Activated CD4-positive, alpha-beta memory T cell treated with anti-CD3 and anti-CD28 coated beads, Interleukin-2, amount 10 ng/mL, durations not matched to agents 7 days and 5 days (primary cell): ENCODE data around the gene MRNIP. TPM values are rescaled to one million over a fixed set of nuclear protein-coding genes. Genes with fewer than 3 reads are reported as not detected.
"Not testable (repeated sequence)": the region's sequence is repeated elsewhere in the genome, so short reads cannot be mapped to it uniquely, and the experiment has no call there.

Source experiments
- CTCF ChIA-PET: fragments of 350-600 bp; sonication (Branson Sonifier 250); formaldehyde crosslinking; loops from one replicate; lab custom pipeline; 2021; ENCODE audit warnings: antibody characterized with exemption, inconsistent platforms; lab: Charles Lee
- POLR2A ChIA-PET: fragments of 350-600 bp; sonication (Branson Sonifier 250); formaldehyde crosslinking; loops from one replicate; lab custom pipeline; 2021; ENCODE audit warnings: antibody characterized with exemption; lab: Charles Lee
- DNase-seq: peaks from one replicate; pipeline ENCODE4 v3.0.0-alpha.2; 2020
- H3K27ac Mint-ChIP-seq: one replicate; pipeline ENCODE4 v1.8.0; 2021; ENCODE audit warnings: mild to moderate bottlenecking, mixed read lengths
- H3K27me3 Mint-ChIP-seq: one replicate; pipeline ENCODE4 v1.8.0; 2021; ENCODE audit warnings: mixed read lengths
- H3K36me3 Mint-ChIP-seq: one replicate; pipeline ENCODE4 v1.8.0; 2021; ENCODE audit warnings: low read depth, mixed read lengths
- H3K4me1 Mint-ChIP-seq: one replicate; pipeline ENCODE4 v1.8.0; 2021; ENCODE audit warnings: mixed read lengths
- H3K4me3 Mint-ChIP-seq: one replicate; pipeline ENCODE4 v1.8.0; 2021; ENCODE audit warnings: mild to moderate bottlenecking, mixed read lengths
- H3K9me3 Mint-ChIP-seq: one replicate; pipeline ENCODE4 v1.8.0; 2021; ENCODE audit warnings: mixed read lengths
- total RNA-seq, 2 experiments: library from RNA; stranded (reverse); gene quantifications; one replicate each; pipeline ENCODE4 v1.2.3, GENCODE V29; 2021

Gene MRNIP
- total RNA-seq, 2 experiments from 2014 or later, result 17.0 to 19.5 TPM

GRCh38 chr5:179839328-179840256 lies 19.0 kb downstream of the MRNIP start:
- Mint-ChIP-seq H3K4me3 (no peak overlapping the region), H3K27ac (no peak overlapping the region), H3K27me3 (no peaks in the 10 kb centered on the region), H3K9me3 (no peaks in the 10 kb centered on the region), H3K4me1 (peaks cover 22% of the 10 kb centered on the region), H3K36me3 (peaks cover 36% of the 10 kb centered on the region)
- ChIA-PET POLR2A (no interaction called here), CTCF (interaction anchor here (0.5 kb wide), 1 partner anchor 116 kb away, joined by 3 read pairs; no protein-coding TSS in a partner anchor)
- no peak for DNase-seq

DNA sequence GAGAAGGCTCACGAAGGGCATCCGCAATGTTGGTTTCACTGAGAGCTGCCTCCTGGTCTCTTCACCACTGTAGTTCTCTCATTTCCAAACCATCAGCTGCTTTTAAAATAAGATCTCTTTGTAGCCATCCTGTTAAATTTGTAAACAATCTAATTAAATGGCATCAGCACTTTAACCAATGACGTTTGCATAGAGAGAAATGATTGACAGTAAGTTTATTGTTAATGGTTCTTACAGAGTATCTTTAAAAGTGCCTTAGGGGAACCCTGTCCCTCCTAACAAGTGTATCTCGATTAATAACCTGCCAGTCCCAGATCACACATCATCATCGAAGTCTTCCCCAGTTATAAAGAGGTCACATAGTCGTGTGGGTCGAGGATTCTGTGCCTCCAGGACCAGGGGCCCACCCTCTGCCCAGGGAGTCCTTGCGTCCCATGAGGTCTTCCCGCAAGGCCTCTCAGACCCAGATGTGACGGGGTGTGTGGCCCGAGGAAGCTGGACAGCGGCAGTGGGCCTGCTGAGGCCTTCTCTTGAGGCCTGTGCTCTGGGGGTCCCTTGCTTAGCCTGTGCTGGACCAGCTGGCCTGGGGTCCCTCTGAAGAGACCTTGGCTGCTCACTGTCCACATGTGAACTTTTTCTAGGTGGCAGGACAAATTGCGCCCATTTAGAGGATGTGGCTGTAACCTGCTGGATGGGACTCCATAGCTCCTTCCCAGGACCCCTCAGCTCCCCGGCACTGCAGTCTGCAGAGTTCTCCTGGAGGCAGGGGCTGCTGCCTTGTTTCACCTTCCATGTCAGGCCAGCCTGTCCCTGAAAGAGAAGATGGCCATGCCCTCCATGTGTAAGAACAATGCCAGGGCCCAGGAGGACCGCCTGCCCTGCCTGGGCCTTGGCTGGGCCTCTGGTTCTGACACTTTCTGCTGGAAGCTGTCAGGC lies 21.3 kb downstream of the MRNIP start:
- ChIA-PET CTCF (interaction anchor here (1.4 kb wide), 1 partner anchor 35 kb away, joined by 4 read pairs; no protein-coding TSS in a partner anchor), POLR2A (interaction anchor here (0.8 to 2.5 kb wide), 8 partner anchors 9 to 137 kb away, joined by 3 to 21 read pairs (median 5); partner anchors contain the start of gene SQSTM1)
- H3K27ac Mint-ChIP-seq, result peak overlapping the region; percentile 85
- H3K36me3 Mint-ChIP-seq, result peaks cover 53% of the 10 kb centered on the region
- peak overlapping the region; percentile 26 for H3K4me3 Mint-ChIP-seq
- DNase-seq, result no peak
- H3K9me3 Mint-ChIP-seq, result no peaks in the 10 kb centered on the region
- H3K4me1 Mint-ChIP-seq, result peaks cover 26% of the 10 kb centered on the region
- no peaks in the 10 kb centered on the region for H3K27me3 Mint-ChIP-seq

DNA sequence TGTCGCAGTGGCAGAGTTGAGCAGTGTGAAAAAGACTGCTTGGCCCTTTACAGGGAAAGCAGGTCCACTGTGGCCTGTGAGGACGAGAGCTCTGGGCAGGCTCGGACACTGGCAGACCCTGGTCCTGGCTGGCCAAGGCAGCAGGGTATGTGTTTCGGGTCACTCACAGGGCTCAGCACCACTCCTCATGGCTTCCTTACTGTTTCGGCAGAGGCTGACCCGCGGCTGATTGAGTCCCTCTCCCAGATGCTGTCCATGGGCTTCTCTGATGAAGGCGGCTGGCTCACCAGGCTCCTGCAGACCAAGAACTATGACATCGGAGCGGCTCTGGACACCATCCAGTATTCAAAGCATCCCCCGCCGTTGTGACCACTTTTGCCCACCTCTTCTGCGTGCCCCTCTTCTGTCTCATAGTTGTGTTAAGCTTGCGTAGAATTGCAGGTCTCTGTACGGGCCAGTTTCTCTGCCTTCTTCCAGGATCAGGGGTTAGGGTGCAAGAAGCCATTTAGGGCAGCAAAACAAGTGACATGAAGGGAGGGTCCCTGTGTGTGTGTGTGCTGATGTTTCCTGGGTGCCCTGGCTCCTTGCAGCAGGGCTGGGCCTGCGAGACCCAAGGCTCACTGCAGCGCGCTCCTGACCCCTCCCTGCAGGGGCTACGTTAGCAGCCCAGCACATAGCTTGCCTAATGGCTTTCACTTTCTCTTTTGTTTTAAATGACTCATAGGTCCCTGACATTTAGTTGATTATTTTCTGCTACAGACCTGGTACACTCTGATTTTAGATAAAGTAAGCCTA lies 22.2 kb downstream of the MRNIP start:
- CTCF ChIA-PET, result interaction anchor here (0.6 to 1.4 kb wide), 2 partner anchors 35 to 94 kb away, joined by 3 to 4 read pairs; no protein-coding TSS in a partner anchor
- POLR2A ChIA-PET, result interaction anchor here (0.8 to 2.5 kb wide), 8 partner anchors 8 to 136 kb away, joined by 3 to 21 read pairs (median 5); partner anchors contain the start of gene SQSTM1
- Mint-ChIP-seq H3K9me3 (no peaks in the 10 kb centered on the region), H3K4me3 (peak overlapping the region; percentile 26), H3K36me3 (peaks cover 55% of the 10 kb centered on the region), H3K27me3 (no peaks in the 10 kb centered on the region), H3K4me1 (peaks cover 26% of the 10 kb centered on the region), H3K27ac (peak overlapping the region; percentile 85)
- DNase-seq, result peak; percentile 70

DNA sequence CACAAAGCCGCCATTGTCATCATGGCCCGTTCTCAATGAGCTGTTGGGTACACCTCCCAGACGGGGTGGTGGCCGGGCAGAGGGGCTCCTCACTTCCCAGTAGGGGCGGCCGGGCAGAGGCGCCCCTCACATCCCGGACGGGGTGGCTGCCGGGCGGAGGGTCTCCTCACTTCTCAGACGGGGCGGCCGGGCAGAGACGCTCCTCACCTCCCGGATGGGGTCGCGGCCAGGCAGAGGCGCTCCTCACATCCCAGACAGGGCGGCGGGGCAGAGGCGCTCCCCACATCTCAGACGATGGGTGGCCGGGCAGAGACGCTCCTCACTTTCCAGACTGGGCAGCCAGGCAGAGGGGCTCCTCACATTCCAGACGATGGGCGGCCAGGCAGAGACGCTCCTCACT lies 23.7 kb downstream of the MRNIP start:
- H3K27me3 Mint-ChIP-seq, POLR2A ChIA-PET, H3K27ac Mint-ChIP-seq, H3K4me3 Mint-ChIP-seq, CTCF ChIA-PET, DNase-seq, H3K9me3 Mint-ChIP-seq: not testable (repeated sequence)
- peaks cover 26% of the 10 kb centered on the region for H3K4me1 Mint-ChIP-seq
- H3K36me3 Mint-ChIP-seq, result peaks cover 60% of the 10 kb centered on the region

DNA sequence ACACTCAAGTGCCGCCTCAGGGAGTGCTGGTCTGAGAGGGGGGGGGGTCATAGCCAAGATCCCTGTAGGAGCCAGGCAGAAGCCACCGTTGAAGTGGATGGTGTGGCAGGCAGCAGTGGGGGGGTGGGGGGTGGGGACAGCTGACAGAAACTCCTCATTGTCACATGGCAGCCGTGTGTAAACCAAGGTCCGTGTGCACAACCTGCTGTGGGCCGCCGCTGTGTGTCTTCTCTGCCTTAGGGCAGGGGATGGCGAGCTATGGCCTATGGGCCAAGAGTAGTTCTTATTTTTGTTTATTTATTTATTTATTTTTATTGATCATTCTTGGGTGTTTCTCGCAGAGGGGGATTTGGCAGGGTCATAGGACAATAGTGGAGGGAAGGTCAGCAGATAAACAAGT lies 24.5 kb downstream of the MRNIP start:
- DNase-seq, result no peak
- Mint-ChIP-seq H3K27ac (no peak overlapping the region), H3K9me3 (no peaks in the 10 kb centered on the region), H3K4me3 (no peak overlapping the region), H3K4me1 (peaks cover 26% of the 10 kb centered on the region), H3K36me3 (peaks cover 67% of the 10 kb centered on the region), H3K27me3 (no peaks in the 10 kb centered on the region)
- CTCF ChIA-PET, result no interaction called here
- POLR2A ChIA-PET, result no interaction called here

DNA sequence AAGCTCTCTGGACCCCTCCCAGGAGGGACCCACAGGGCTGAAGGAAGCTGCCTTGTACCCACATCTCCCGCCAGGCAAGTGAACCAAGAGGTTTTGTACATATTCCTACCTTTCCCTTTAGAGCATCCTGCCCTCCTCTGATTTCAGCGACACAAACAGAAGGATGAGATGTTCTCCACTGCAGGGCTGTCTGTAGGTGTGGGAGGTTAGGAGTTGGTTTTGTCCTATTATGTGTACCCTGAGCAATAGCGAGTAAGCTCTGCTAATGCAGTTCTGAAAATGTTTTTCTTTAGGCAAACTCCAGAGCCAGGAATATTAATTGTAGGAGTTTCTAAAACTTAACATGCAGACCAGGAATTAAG lies 24.9 kb downstream of the MRNIP start:
- ChIA-PET POLR2A (no interaction called here), CTCF (no interaction called here)
- peaks cover 26% of the 10 kb centered on the region for H3K4me1 Mint-ChIP-seq
- no peaks in the 10 kb centered on the region for H3K27me3 Mint-ChIP-seq
- DNase-seq, result no peak
- no peak overlapping the region for H3K4me3 Mint-ChIP-seq
- H3K9me3 Mint-ChIP-seq, result no peaks in the 10 kb centered on the region
- no peak overlapping the region for H3K27ac Mint-ChIP-seq
- H3K36me3 Mint-ChIP-seq, result peaks cover 70% of the 10 kb centered on the region

DNA sequence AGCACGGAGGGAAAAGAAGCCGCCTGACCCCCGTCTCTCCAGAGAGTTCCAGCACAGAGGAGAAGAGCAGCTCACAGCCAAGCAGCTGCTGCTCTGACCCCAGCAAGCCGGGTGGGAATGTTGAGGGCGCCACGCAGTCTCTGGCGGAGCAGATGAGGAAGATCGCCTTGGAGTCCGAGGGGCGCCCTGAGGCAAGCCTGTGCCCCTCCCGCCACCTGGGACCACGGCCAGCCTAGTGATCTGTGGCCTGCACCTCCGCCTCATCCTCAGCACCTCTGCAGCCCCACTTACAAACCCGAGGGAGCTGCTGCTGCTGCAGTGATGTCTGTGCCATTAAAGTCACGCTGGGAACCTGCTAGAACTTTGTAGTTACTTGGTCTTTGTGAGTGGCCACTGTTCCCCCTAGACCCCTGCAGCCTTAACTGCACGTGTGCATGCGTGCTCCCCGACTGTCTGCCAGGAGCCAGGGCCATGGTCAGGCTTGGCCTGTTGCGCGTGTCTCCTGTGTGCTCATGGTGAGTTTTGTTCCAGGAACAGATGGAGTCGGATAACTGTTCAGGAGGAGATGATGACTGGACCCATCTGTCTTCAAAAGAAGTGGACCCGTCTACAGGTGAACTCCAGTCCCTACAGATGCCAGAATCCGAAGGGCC lies 25.4 kb downstream of the MRNIP start:
- ChIA-PET CTCF (no interaction called here), POLR2A (no interaction called here)
- H3K27ac Mint-ChIP-seq, result no peak overlapping the region
- no peak overlapping the region for H3K4me3 Mint-ChIP-seq
- no peaks in the 10 kb centered on the region for H3K27me3 Mint-ChIP-seq
- peaks cover 72% of the 10 kb centered on the region for H3K36me3 Mint-ChIP-seq
- H3K9me3 Mint-ChIP-seq, result no peaks in the 10 kb centered on the region
- no peak for DNase-seq
- H3K4me1 Mint-ChIP-seq, result peaks cover 26% of the 10 kb centered on the region

DNA sequence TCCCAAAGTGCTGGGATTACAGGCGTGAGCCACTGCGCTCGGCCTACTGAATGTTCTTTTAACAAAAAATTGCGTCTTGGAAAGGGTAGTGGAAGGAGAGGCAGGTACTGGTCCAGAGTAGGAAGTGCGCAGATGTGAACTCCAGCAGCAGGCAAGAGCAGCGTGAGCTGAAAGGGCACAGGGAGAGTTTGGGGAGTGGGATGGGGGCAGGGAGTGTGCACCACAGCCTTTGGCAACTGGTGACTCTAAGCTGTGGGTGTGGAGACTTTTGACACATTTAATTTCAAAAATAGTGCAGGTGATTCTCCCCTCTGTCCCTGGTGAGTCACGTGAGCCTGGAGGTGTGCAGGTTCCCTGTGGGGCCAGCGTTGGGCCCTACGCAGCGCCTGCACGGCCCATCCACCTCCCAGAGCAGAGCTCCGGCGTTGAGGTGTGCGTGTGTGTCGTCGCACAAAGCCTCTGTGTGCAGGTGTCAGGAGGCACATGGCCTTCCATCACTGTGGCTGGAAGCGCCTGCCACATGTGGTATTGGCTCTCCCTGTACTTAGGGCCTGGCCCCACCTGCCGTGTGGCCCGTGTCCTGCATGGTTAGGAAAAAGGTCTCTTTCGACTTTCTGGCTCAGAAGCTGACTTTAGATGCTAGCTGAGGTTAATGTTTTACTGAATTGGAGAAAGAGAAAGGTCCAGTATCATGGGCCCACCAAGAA lies 26.4 kb downstream of the MRNIP start:
- POLR2A ChIA-PET, result interaction anchor here (0.9 to 2.6 kb wide), 3 partner anchors 10 to 28 kb away, joined by 3 to 10 read pairs (median 3); partner anchors contain the start of gene SQSTM1
- Mint-ChIP-seq H3K9me3 (no peaks in the 10 kb centered on the region), H3K4me1 (peaks cover 22% of the 10 kb centered on the region), H3K4me3 (no peak overlapping the region), H3K27me3 (no peaks in the 10 kb centered on the region), H3K36me3 (peaks cover 81% of the 10 kb centered on the region), H3K27ac (no peak overlapping the region)
- CTCF ChIA-PET, result no interaction called here
- DNase-seq, result no peak

GRCh38 chr5:179830818-179831468 lies 27.7 kb downstream of the MRNIP start:
- ChIA-PET CTCF (no interaction called here), POLR2A (interaction anchor here (1.1 to 2.6 kb wide), 3 partner anchors 9 to 27 kb away, joined by 3 to 10 read pairs (median 3); partner anchors contain the start of gene SQSTM1)
- no peak overlapping the region for H3K27ac Mint-ChIP-seq
- peaks cover 81% of the 10 kb centered on the region for H3K36me3 Mint-ChIP-seq
- H3K4me1 Mint-ChIP-seq, result peaks cover 12% of the 10 kb centered on the region
- no peaks in the 10 kb centered on the region for H3K27me3 Mint-ChIP-seq
- no peaks in the 10 kb centered on the region for H3K9me3 Mint-ChIP-seq
- DNase-seq, result no peak
- no peak overlapping the region for H3K4me3 Mint-ChIP-seq

DNA sequence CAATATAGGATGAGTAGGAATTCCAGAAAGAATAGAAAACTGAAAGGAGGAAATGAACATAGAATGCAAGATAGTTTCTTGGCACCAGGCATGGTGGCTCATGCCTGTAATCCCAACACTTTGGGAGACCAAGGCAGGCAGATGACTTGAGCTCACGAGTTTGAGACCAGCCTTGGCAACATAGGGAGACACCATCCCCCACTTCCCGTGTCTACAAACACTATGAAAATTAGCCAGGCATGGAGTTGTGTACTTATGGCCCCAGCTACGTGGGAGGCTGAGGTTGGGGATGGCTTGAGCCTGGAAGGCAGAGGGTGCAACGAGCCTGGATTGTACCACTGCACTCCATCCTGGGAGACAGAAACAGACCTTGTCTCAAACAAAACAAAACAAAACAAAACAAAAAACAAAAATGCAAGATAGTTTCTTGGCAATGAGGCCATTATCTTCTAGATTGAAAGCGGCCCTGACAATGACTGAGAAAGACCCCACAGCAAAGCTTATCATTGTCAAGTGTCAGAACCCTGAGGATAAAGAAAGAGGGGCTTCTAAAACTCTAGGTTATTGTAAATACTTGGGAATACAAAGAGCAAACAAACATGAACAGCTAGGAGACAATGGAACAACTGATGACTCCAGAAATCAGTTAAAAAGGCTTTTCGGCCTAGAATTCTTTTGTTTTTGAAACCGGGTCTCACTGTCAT lies 28.7 kb downstream of the MRNIP start:
- H3K27ac Mint-ChIP-seq, result no peak overlapping the region
- peaks cover 7% of the 10 kb centered on the region for H3K4me1 Mint-ChIP-seq
- no peak overlapping the region for H3K4me3 Mint-ChIP-seq
- H3K27me3 Mint-ChIP-seq, result no peaks in the 10 kb centered on the region
- no peak for DNase-seq
- POLR2A ChIA-PET, result interaction anchor here (1.1 to 2.6 kb wide), 2 partner anchors 8 to 9 kb away, joined by 3 to 10 read pairs; partner anchors contain the start of gene SQSTM1
- H3K36me3 Mint-ChIP-seq, result peaks cover 84% of the 10 kb centered on the region
- CTCF ChIA-PET, result no interaction called here
- H3K9me3 Mint-ChIP-seq, result no peaks in the 10 kb centered on the region
